Endothelial cell of hepatic sinusoid (primary cell): Measurements from ENCODE around the gene RPL28.
"Not testable (repeated sequence)": the region's sequence is repeated elsewhere in the genome, so short reads cannot be mapped to it uniquely, and the experiment has no call there.

Experiments used
- in situ Hi-C: cut with HindIII; loops from 2 replicates; pipeline ENCODE4 v1.10.0; 2017; ENCODE audit warnings: low sequenced_read_pairs

The RPL28 gene

GRCh38 chr19:55390461-55390880, 4.7 kb downstream of the RPL28 start:
- in situ Hi-C loops: loop anchor here (5.0 kb wide), 2 partner anchors 43 to 93 kb away; no protein-coding TSS in a partner anchor

GRCh38 chr19:55391191-55391670, 5.5 kb downstream of the RPL28 start:
- in situ Hi-C loops: loop anchor here (5.0 kb wide), 2 partner anchors 44 to 94 kb away; no protein-coding TSS in a partner anchor

GRCh38 chr19:55391702-55392615, 6.2 kb downstream of the RPL28 start:
- in situ Hi-C loops: loop anchor here (5.0 kb wide), 2 partner anchors 45 to 95 kb away; no protein-coding TSS in a partner anchor

GRCh38 chr19:55392820-55393761, 7.4 kb downstream of the RPL28 start:
- in situ Hi-C loops: loop anchor here (5.0 kb wide), 2 partner anchors 46 to 96 kb away; no protein-coding TSS in a partner anchor

GRCh38 chr19:55398200-55398925, 12.6 kb downstream of the RPL28 start:
- in situ Hi-C loops: no loop called here

- in situ Hi-C loops: no loop called here
These were observed 14.8 kb downstream of the RPL28 start for GRCh38 chr19:55400281-55401087.

GRCh38 chr19:55401390-55401789, 15.7 kb downstream of the RPL28 start:
- in situ Hi-C loops: not testable (repeated sequence)

- in situ Hi-C loops: no loop called here
These were observed 16.8 kb downstream of the RPL28 start for GRCh38 chr19:55402509-55402908.

- in situ Hi-C loops: no loop called here
These were observed 19.9 kb downstream of the RPL28 start for GRCh38 chr19:55405638-55406037.

- in situ Hi-C loops: no loop called here
These were observed 20.5 kb downstream of the RPL28 start for GRCh38 chr19:55406091-55406825.

GRCh38 chr19:55406826-55407549, 21.3 kb downstream of the RPL28 start:
- in situ Hi-C loops: no loop called here

GRCh38 chr19:55407550-55407799, 21.7 kb downstream of the RPL28 start, which contains the start of gene UBE2S:
TSS of gene UBE2S (minus strand) at chr19:55407788. CDS start at chr19:55407589, 199 bp downstream.
- in situ Hi-C loops: not testable (repeated sequence)

- in situ Hi-C loops: no loop called here
These were observed 22.2 kb downstream of the RPL28 start for GRCh38 chr19:55407800-55408532.

- in situ Hi-C loops: no loop called here
These were observed 22.8 kb downstream of the RPL28 start for GRCh38 chr19:55408533-55408872.

- in situ Hi-C loops: not testable (repeated sequence)
These were observed 23.4 kb downstream of the RPL28 start for GRCh38 chr19:55409179-55409578.

- in situ Hi-C loops: loop anchor here (5.0 to 10.0 kb wide), 3 partner anchors 102 to 238 kb away; no protein-coding TSS in a partner anchor
These were observed 24.4 kb downstream of the RPL28 start for GRCh38 chr19:55410168-55410567.

GRCh38 chr19:55418185-55418584, 32.5 kb downstream of the RPL28 start:
- in situ Hi-C loops: loop anchor here (10.0 kb wide), 1 partner anchor 123 kb away; no protein-coding TSS in a partner anchor
